ENCODE results near the gene SMPX. TPM values are rescaled to one million over a fixed set of nuclear protein-coding genes. Genes with fewer than 3 reads are reported as not detected.

The SMPX gene
- total RNA-seq, 1 experiment from 2014 or later: not detected

DNA sequence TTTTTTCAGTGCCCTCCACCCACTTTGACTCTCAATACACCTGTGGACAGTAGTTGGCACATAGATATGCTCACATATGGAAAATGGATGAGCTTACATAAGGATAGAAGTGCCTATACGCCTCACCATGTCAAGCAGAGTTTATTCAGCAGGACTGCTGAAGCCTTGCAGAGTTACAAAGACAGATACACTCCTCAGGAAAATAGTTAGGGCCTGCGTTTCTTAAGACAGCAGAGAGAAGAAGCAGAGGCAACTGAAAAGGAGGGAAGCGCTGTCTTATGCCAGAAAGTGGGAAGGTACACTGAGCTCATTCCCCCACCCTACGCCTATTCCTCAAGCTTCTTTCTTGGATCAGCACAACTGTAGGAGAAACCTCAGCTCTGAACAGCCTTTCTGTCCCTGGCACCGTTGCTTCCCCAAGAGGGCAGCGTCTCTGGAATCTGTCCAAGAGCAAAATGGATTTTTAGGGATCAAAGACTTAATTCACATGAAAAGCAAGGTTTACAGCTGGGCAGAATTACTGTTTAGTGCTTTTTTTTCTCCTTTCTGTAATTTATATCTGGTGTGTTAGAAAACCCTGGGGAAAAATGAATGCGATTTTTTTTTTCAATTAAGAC lies 44.2 kb upstream of the SMPX start:
- Histone ChIP-seq H3K79me2 (ENCODE audit: low read depth) (no peaks in the 10 kb centered on the region), H3K9me3 (ENCODE audit: insufficient read depth, low read depth) (no peaks in the 10 kb centered on the region), H3K27ac (no peak overlapping the region), H3K27me3 (ENCODE audit: insufficient read depth, low read depth) (no peaks in the 10 kb centered on the region), H3F3A (ENCODE audit: insufficient read depth, low read depth) (no peaks in the 10 kb centered on the region), H3K4me2 (no peak overlapping the region), H3K4me3 (no peak overlapping the region), H3K4me1 (replicated peaks; ENCODE audit: insufficient read depth) (no peaks in the 10 kb centered on the region), H4K20me1 (ENCODE audit: insufficient read depth) (no peaks in the 10 kb centered on the region), H3K9me2 (ENCODE audit: insufficient read depth) (no peaks in the 10 kb centered on the region), H2AFZ (no peak overlapping the region), H3K36me3 (ENCODE audit: low read depth) (no peaks in the 10 kb centered on the region)
- intact Hi-C loops (cut with micrococcal nuclease; ENCODE audit: unreplicated experiment): no loop called here
- DNase-seq: no peak
- TF ChIP-seq EZH2 (IDR thresholded peaks at IDR 0.05; ENCODE audit: low read depth): no peak
- TF ChIP-seq, protein P1, sequence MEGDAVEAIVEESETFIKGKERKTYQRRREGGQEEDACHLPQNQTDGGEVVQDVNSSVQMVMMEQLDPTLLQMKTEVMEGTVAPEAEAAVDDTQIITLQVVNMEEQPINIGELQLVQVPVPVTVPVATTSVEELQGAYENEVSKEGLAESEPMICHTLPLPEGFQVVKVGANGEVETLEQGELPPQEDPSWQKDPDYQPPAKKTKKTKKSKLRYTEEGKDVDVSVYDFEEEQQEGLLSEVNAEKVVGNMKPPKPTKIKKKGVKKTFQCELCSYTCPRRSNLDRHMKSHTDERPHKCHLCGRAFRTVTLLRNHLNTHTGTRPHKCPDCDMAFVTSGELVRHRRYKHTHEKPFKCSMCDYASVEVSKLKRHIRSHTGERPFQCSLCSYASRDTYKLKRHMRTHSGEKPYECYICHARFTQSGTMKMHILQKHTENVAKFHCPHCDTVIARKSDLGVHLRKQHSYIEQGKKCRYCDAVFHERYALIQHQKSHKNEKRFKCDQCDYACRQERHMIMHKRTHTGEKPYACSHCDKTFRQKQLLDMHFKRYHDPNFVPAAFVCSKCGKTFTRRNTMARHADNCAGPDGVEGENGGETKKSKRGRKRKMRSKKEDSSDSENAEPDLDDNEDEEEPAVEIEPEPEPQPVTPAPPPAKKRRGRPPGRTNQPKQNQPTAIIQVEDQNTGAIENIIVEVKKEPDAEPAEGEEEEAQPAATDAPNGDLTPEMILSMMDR (conservative IDR thresholded peaks at IDR 0.05): no peak
- POLR2A ChIA-PET (ENCODE audit: unreplicated experiment): no interaction called here
- CTCF ChIA-PET: no interaction called here
- no TSS peak for BruUV-seq (replicated peaks)

GRCh38 chrX:21800344-21800770 lies 42.4 kb upstream of the SMPX start:
- Histone ChIP-seq H3K4me1 (replicated peaks; ENCODE audit: insufficient read depth) (no peaks in the 10 kb centered on the region), H3K9me2 (ENCODE audit: insufficient read depth) (no peaks in the 10 kb centered on the region), H4K20me1 (ENCODE audit: insufficient read depth) (no peaks in the 10 kb centered on the region), H3K27me3 (ENCODE audit: insufficient read depth, low read depth) (no peaks in the 10 kb centered on the region), H3K27ac (no peak overlapping the region), H3K4me2 (no peak overlapping the region), H3K36me3 (ENCODE audit: low read depth) (no peaks in the 10 kb centered on the region), H3K79me2 (ENCODE audit: low read depth) (no peaks in the 10 kb centered on the region), H3F3A (ENCODE audit: insufficient read depth, low read depth) (no peaks in the 10 kb centered on the region), H3K9me3 (ENCODE audit: insufficient read depth, low read depth) (no peaks in the 10 kb centered on the region), H3K4me3 (no peak overlapping the region), H2AFZ (no peak overlapping the region)
- POLR2A ChIA-PET (ENCODE audit: unreplicated experiment): no interaction called here
- intact Hi-C loops (cut with micrococcal nuclease; ENCODE audit: unreplicated experiment): no loop called here
- no peak for DNase-seq
- CTCF ChIA-PET: no interaction called here
- no peak for TF ChIP-seq EZH2 (IDR thresholded peaks at IDR 0.05; ENCODE audit: low read depth)
- TF ChIP-seq, protein P1 (conservative IDR thresholded peaks at IDR 0.05): no peak
- no TSS peak for BruUV-seq (replicated peaks)

- intact Hi-C loops (cut with micrococcal nuclease; ENCODE audit: unreplicated experiment): loop anchor here (1.0 kb wide), 1 partner anchor 175 kb away; no protein-coding TSS in a partner anchor
- no peak for DNase-seq
- ChIA-PET POLR2A (ENCODE audit: unreplicated experiment) (no interaction called here), CTCF (no interaction called here)
- Histone ChIP-seq H3K27me3 (ENCODE audit: insufficient read depth, low read depth) (no peaks in the 10 kb centered on the region), H3K4me1 (replicated peaks; ENCODE audit: insufficient read depth) (no peaks in the 10 kb centered on the region), H3K79me2 (ENCODE audit: low read depth) (no peaks in the 10 kb centered on the region), H3K9me3 (ENCODE audit: insufficient read depth, low read depth) (no peaks in the 10 kb centered on the region), H3K9me2 (ENCODE audit: insufficient read depth) (no peaks in the 10 kb centered on the region), H4K20me1 (ENCODE audit: insufficient read depth) (no peaks in the 10 kb centered on the region), H3F3A (ENCODE audit: insufficient read depth, low read depth) (no peaks in the 10 kb centered on the region), H2AFZ (no peak overlapping the region), H3K4me2 (no peak overlapping the region), H3K36me3 (ENCODE audit: low read depth) (no peaks in the 10 kb centered on the region), H3K27ac (no peak overlapping the region), H3K4me3 (no peak overlapping the region)
- BruUV-seq (replicated peaks): no TSS peak
- TF ChIP-seq, protein P1 (conservative IDR thresholded peaks at IDR 0.05): no peak
- no peak for TF ChIP-seq EZH2 (IDR thresholded peaks at IDR 0.05; ENCODE audit: low read depth)
Observed at GRCh38 chrX:21799767-21800166, 41.9 kb upstream of the SMPX start.
